ENCODE results near the gene HEMGN.

Gene HEMGN

GRCh38 chr9:97891736-97892135, 46.2 kb downstream of the HEMGN start:
- no peak for DNase-seq

DNA sequence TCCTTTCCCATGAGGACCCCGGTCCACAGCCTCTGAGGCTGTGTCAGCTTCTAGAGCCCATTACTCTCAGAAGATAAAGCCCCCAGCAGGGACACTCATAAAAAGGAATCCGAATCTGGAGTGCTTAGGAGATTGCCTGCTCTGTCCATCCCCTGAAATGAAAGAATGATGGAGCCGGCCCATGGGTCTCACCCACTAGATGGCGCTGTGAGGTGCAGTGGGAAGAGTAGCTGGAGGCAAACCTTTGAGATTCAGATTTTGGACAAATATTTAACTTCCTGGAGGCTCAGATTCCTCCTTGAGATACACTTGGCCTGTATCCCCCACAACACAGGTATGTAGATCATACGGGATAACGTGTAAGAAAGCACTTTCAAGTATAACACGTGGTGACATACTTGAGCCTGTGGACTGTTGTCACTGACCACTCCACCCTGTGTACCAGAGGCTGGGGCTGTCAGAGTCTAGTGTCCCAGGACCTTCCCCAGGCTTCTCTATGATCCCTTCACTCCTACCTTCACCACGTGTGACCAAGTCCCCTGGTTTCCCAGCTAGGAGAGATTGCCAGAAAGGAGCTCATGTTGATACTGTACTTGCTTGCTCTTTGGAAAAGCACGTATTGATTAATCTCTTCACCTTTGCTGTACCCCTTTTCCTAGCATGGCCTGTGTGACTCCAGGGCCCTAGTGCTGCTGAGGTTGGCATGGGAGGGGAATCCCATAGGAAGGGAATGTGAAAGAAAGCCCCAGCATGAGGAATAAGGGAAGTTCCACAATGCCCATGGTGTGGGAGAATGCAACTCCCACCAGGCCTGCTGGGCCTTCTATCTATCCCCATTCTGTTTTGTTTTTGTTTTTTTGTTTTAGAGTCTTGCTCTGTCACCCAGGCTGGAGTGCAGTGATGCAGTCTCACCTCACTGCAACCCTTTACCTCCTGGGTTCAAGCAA, 47.8 kb downstream of the HEMGN start:
- DNase-seq, result no peak

DNA sequence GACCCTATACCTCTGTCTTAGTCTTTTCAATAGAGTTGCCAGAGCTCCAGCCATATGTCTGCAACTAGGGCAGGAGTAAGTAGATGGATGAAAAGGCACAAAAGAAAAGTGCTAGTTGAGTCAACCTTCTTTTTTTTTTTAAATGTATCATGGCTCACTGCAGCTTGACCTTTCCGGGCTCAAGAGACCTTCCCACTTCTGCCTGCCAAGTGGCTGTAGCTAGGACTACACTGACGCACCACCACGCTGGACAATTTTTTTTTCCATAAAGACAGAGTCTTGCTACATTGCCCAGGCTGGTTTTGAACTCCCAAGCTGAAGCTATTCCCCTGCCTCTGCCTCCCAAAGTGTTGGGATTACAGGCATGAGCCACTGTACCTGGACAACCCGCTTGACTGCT, 57.6 kb downstream of the HEMGN start:
- DNase-seq, result no peak
